WTC11 (cell line): Measurements from ENCODE around the gene ZCCHC24. TPM values are rescaled to one million over a fixed set of nuclear protein-coding genes. Genes with fewer than 3 reads are reported as not detected.

Experiments
- ATAC-seq: fragments of 200-7000 bp; cut with Tn5 transposase; 2 replicates; pipeline ENCODE4 v1.10.0; 2021; ENCODE audit warnings: mild to moderate bottlenecking, moderate library complexity
- CTCF ChIA-PET: fragments of 300-600 bp; sonication (Branson Sonifier 250); formaldehyde crosslinking; loops from one replicate; lab custom pipeline; 2021; ENCODE audit warnings: antibody characterized with exemption; lab: Charles Lee
- POLR2A ChIA-PET: fragments of 350-600 bp; sonication (Branson Sonifier 250); formaldehyde crosslinking; loops from one replicate; lab custom pipeline; 2021; ENCODE audit warnings: antibody characterized with exemption; lab: Charles Lee
- DNase-seq: peaks from one replicate; pipeline ENCODE4 v3.0.0; 2021; ENCODE audit warnings: low spot score
- H3K27ac Mint-ChIP-seq: 2 replicates; pipeline ENCODE4 v1.8.0; 2021; ENCODE audit warnings: mixed read lengths
- H3K27me3 Mint-ChIP-seq: 2 replicates; pipeline ENCODE4 v1.8.0; 2021; ENCODE audit warnings: low read depth, mild to moderate bottlenecking, moderate library complexity, mixed read lengths
- H3K36me3 Mint-ChIP-seq: 2 replicates; pipeline ENCODE4 v1.8.0; 2021; ENCODE audit warnings: mixed read lengths
- H3K4me1 Mint-ChIP-seq: 2 replicates; pipeline ENCODE4 v1.8.0; 2022; ENCODE audit warnings: mixed read lengths
- H3K4me3 Mint-ChIP-seq: 2 replicates; pipeline ENCODE4 v1.8.0; 2021; ENCODE audit warnings: mild to moderate bottlenecking, moderate library complexity, mixed read lengths
- H3K9me3 Mint-ChIP-seq: 2 replicates; pipeline ENCODE4 v1.8.0; 2021; ENCODE audit warnings: mixed read lengths
- CREB1 ChIP-seq: sonication (generic); formaldehyde crosslinking; IDR thresholded peaks from 2 replicates; pipeline ENCODE4 v1.8.0; 2023; ENCODE audit warnings: mild to moderate bottlenecking, missing genetic modification reagents
- CREM ChIP-seq: sonication (generic); formaldehyde crosslinking; IDR thresholded peaks from 2 replicates; pipeline ENCODE4 v1.8.1; 2022; ENCODE audit warnings: mild to moderate bottlenecking, missing genetic modification reagents, moderate library complexity
- CTCF ChIP-seq: fragments of 200-600 bp; IDR thresholded peaks from 2 replicates; pipeline ENCODE4 v1.8.0; 2022; ENCODE audit warnings: antibody characterized with exemption
- GABPB1 ChIP-seq: sonication (generic); formaldehyde crosslinking; IDR thresholded peaks from 2 replicates; pipeline ENCODE4 v1.8.1; 2023; ENCODE audit warnings: mild to moderate bottlenecking, missing genetic modification reagents
- HMGA2 ChIP-seq: fragments of 250-450 bp; sonication (Bioruptor Pico); IDR thresholded peaks from 2 replicates; pipeline ENCODE4 v1.4.0; 2021; ENCODE audit warnings: mild to moderate bottlenecking, moderate library complexity
- JAZF1 ChIP-seq: fragments of 250-450 bp; sonication (Bioruptor Pico); IDR thresholded peaks from 2 replicates; pipeline ENCODE4 v1.9.0; 2021; ENCODE audit warnings: moderate library complexity, mild to moderate bottlenecking, inconsistent platforms
- NFYB ChIP-seq: sonication (generic); formaldehyde crosslinking; conservative IDR thresholded peaks from 2 replicates; pipeline ENCODE4 v1.8.0; 2022; ENCODE audit warnings: low read depth, missing genetic modification reagents
- NR1H2 ChIP-seq: sonication (generic); formaldehyde crosslinking; IDR thresholded peaks from 2 replicates; pipeline ENCODE4 v1.9.0; 2021; ENCODE audit warnings: mild to moderate bottlenecking, moderate library complexity, missing genetic modification reagents
- OVOL2 ChIP-seq: fragments of 250-450 bp; sonication (Bioruptor Pico); IDR thresholded peaks from 2 replicates; pipeline ENCODE4 v1.9.0; 2021; ENCODE audit warnings: mild to moderate bottlenecking, borderline replicate concordance
- PREB ChIP-seq: sonication (generic); formaldehyde crosslinking; IDR thresholded peaks from 2 replicates; pipeline ENCODE4 v1.8.1; 2022; ENCODE audit warnings: mild to moderate bottlenecking, missing genetic modification reagents, moderate library complexity, borderline replicate concordance
- RORB ChIP-seq: fragments of 250-450 bp; sonication (Bioruptor Pico); IDR thresholded peaks from 2 replicates; pipeline ENCODE4 v1.9.0; 2021; ENCODE audit warnings: mild to moderate bottlenecking
- SMAD4 ChIP-seq: sonication (generic); formaldehyde crosslinking; IDR thresholded peaks from 2 replicates; pipeline ENCODE4 v1.8.0; 2022; ENCODE audit warnings: mild to moderate bottlenecking, missing genetic modification reagents
- SP1 ChIP-seq: sonication (generic); formaldehyde crosslinking; conservative IDR thresholded peaks from 2 replicates; pipeline ENCODE4 v1.8.1; 2022; ENCODE audit warnings: missing genetic modification reagents
- ZBTB21 ChIP-seq: sonication (generic); formaldehyde crosslinking; IDR thresholded peaks from 2 replicates; pipeline ENCODE4 v1.8.1; 2023; ENCODE audit warnings: mild to moderate bottlenecking, missing genetic modification reagents, borderline replicate concordance
- ZNF121 ChIP-seq: sonication (generic); formaldehyde crosslinking; IDR thresholded peaks from 2 replicates; pipeline ENCODE4 v1.8.0; 2023; ENCODE audit warnings: missing genetic modification reagents
- ZNF138 ChIP-seq: sonication (generic); formaldehyde crosslinking; conservative IDR thresholded peaks from 2 replicates; pipeline ENCODE4 v1.8.1; 2022; ENCODE audit warnings: mild to moderate bottlenecking, moderate library complexity, missing genetic modification reagents
- ZNF263 ChIP-seq: sonication (generic); formaldehyde crosslinking; IDR thresholded peaks from 2 replicates; pipeline ENCODE4 v1.8.1; 2022; ENCODE audit warnings: low read depth, mild to moderate bottlenecking, moderate library complexity, missing genetic modification reagents
- ZNF396 ChIP-seq: fragments of 250-450 bp; sonication (Bioruptor Pico); IDR thresholded peaks from 2 replicates; pipeline ENCODE4 v1.8.0; 2021; ENCODE audit warnings: mild to moderate bottlenecking, moderate library complexity, borderline replicate concordance
- ZNF671 ChIP-seq: fragments of 250-450 bp; sonication (Bioruptor Pico); IDR thresholded peaks from 2 replicates; pipeline ENCODE4 v1.8.0; 2021; ENCODE audit warnings: mild to moderate bottlenecking
- total RNA-seq: library from RNA; stranded (reverse); gene quantifications from 3 replicates; pipeline ENCODE4 v1.2.3, GENCODE V29; 2021
- TF ChIP-seq, protein P1 (sequence below): sonication (generic); formaldehyde crosslinking; IDR thresholded peaks from 2 replicates; pipeline ENCODE4 v1.8.1; 2022; ENCODE audit warnings: mild to moderate bottlenecking, moderate library complexity, missing genetic modification reagents
- TF ChIP-seq, protein P2 (sequence below): sonication (generic); formaldehyde crosslinking; IDR thresholded peaks from 2 replicates; pipeline ENCODE4 v1.8.1; 2023; ENCODE audit warnings: mild to moderate bottlenecking, missing genetic modification reagents, borderline replicate concordance

Gene ZCCHC24
- total RNA-seq, 1 experiment from 2014 or later: 7.7 TPM

- Mint-ChIP-seq H3K4me1 (peaks cover 31% of the 10 kb centered on the region), H3K27me3 (no peaks in the 10 kb centered on the region; the same call in 1 of the 2 replicates), H3K4me3 (no peak overlapping the region), H3K27ac (no peak overlapping the region), H3K9me3 (no peaks in the 10 kb centered on the region), H3K36me3 (no peaks in the 10 kb centered on the region)
- TF ChIP-seq, protein P1, sequence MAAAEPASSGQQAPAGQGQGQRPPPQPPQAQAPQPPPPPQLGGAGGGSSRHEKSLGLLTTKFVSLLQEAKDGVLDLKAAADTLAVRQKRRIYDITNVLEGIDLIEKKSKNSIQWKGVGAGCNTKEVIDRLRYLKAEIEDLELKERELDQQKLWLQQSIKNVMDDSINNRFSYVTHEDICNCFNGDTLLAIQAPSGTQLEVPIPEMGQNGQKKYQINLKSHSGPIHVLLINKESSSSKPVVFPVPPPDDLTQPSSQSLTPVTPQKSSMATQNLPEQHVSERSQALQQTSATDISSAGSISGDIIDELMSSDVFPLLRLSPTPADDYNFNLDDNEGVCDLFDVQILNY: no peak
- TF ChIP-seq ZNF138: no peak
- TF ChIP-seq NFYB (CRISPR knock-in tag): no peak
- TF ChIP-seq SP1 (CRISPR knock-in tag): no peak
- TF ChIP-seq, protein P2, sequence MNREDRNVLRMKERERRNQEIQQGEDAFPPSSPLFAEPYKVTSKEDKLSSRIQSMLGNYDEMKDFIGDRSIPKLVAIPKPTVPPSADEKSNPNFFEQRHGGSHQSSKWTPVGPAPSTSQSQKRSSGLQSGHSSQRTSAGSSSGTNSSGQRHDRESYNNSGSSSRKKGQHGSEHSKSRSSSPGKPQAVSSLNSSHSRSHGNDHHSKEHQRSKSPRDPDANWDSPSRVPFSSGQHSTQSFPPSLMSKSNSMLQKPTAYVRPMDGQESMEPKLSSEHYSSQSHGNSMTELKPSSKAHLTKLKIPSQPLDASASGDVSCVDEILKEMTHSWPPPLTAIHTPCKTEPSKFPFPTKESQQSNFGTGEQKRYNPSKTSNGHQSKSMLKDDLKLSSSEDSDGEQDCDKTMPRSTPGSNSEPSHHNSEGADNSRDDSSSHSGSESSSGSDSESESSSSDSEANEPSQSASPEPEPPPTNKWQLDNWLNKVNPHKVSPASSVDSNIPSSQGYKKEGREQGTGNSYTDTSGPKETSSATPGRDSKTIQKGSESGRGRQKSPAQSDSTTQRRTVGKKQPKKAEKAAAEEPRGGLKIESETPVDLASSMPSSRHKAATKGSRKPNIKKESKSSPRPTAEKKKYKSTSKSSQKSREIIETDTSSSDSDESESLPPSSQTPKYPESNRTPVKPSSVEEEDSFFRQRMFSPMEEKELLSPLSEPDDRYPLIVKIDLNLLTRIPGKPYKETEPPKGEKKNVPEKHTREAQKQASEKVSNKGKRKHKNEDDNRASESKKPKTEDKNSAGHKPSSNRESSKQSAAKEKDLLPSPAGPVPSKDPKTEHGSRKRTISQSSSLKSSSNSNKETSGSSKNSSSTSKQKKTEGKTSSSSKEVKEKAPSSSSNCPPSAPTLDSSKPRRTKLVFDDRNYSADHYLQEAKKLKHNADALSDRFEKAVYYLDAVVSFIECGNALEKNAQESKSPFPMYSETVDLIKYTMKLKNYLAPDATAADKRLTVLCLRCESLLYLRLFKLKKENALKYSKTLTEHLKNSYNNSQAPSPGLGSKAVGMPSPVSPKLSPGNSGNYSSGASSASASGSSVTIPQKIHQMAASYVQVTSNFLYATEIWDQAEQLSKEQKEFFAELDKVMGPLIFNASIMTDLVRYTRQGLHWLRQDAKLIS (CRISPR knock-in tag): no peak
- TF ChIP-seq NR1H2 (CRISPR knock-in tag): no peak
- TF ChIP-seq ZNF396 (CRISPR knock-in tag): no peak
- TF ChIP-seq ZNF121 (CRISPR knock-in tag): no peak
- TF ChIP-seq CREM (CRISPR knock-in tag): no peak
- no peak for TF ChIP-seq HMGA2 (CRISPR knock-in tag)
- no peak for TF ChIP-seq ZNF671 (CRISPR knock-in tag)
- TF ChIP-seq GABPB1 (CRISPR knock-in tag): no peak
- no peak for TF ChIP-seq ZNF263 (CRISPR knock-in tag)
- TF ChIP-seq JAZF1: no peak
- no peak for TF ChIP-seq OVOL2 (CRISPR knock-in tag)
- TF ChIP-seq CTCF: no peak
- TF ChIP-seq PREB: no peak
- ChIA-PET POLR2A (no interaction called here), CTCF (interaction anchor here (1.0 to 1.3 kb wide), 2 partner anchors 60 to 80 kb away, joined by 3 to 4 read pairs; no protein-coding TSS in a partner anchor)
- ATAC-seq (no peak), DNase-seq (no peak)
These were observed 37.3 kb downstream of the ZCCHC24 start for GRCh38 chr10:79407811-79408795.

DNA sequence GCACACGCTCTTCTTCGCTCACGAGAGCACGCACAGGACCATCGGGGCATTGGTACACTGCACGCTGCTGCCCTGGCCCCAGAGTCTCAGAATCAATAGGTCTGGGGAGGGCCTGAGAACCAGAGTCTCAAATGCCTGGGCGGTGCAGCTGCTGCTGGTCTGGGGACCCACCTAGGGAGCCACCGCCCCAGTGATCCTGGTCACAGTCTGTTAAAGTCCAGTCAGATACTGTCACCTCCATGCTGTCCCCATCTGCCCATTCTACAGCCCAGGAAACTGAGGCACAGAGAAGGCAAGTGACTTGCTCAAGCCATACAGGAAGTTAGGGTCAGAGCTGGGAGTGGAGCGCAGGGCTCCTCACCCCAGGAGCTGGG, 38.0 kb downstream of the ZCCHC24 start:
- Mint-ChIP-seq H3K27me3 (peaks cover 6% of the 10 kb centered on the region; the same call in 1 of the 2 replicates), H3K27ac (no peak overlapping the region), H3K4me1 (peaks cover 35% of the 10 kb centered on the region), H3K36me3 (no peaks in the 10 kb centered on the region), H3K9me3 (no peaks in the 10 kb centered on the region), H3K4me3 (no peak overlapping the region)
- ChIA-PET CTCF (interaction anchor here (1.0 to 3.0 kb wide), 2 partner anchors 61 to 80 kb away, joined by 4 to 11 read pairs; no protein-coding TSS in a partner anchor), POLR2A (no interaction called here)
- DNase-seq (no peak), ATAC-seq (no peak)
- TF ChIP-seq SP1 (CRISPR knock-in tag): no peak
- no peak for TF ChIP-seq NFYB (CRISPR knock-in tag)
- TF ChIP-seq PREB: no peak
- TF ChIP-seq RORB (CRISPR knock-in tag): no peak
- TF ChIP-seq, protein P1: no peak
- TF ChIP-seq SMAD4 (CRISPR knock-in tag): no peak
- TF ChIP-seq CTCF: no peak
- no peak for TF ChIP-seq CREB1 (CRISPR knock-in tag)
- no peak for TF ChIP-seq ZBTB21 (CRISPR knock-in tag)
